ENCODE results near the gene TMEM131L.
"Not testable (repeated sequence)": the region's sequence is repeated elsewhere in the genome, so short reads cannot be mapped to it uniquely, and the experiment has no call there.

The TMEM131L gene

GRCh38 chr4:153466949-153467896 lies 1.1 kb downstream of the TMEM131L start:
- no CpG with 5 or more reads among the region's 43 CpGs for WGBS (ENCODE audit: insufficient coverage, insufficient read length)
- DNase-seq (ENCODE audit: low read depth, low spot score): no peak
- H3K27ac ChIP-seq (ENCODE audit: low read length): no peak overlapping the region
- H3K36me3 ChIP-seq (ENCODE audit: control insufficient read depth, insufficient read depth, low read length): no peaks in the 10 kb centered on the region
- 0 out of 2 replicates have a peak, but pooled peaks cover 1% of the 10 kb centered on the region for H3K4me1 ChIP-seq (ENCODE audit: control insufficient read depth, insufficient read depth, low read length)
- no peaks in the 10 kb centered on the region for H3K27me3 ChIP-seq (ENCODE audit: control insufficient read depth, insufficient read depth, low read length)
- H3K9me3 ChIP-seq (ENCODE audit: control insufficient read depth, insufficient read depth, low read length): no peaks in the 10 kb centered on the region
- H3K4me3 ChIP-seq (ENCODE audit: low read length): peak overlapping the region; percentile 82

- Histone ChIP-seq H3K4me1 (ENCODE audit: control insufficient read depth, insufficient read depth, low read length) (0 out of 2 replicates have a peak, but pooled peaks cover 1% of the 10 kb centered on the region), H3K27ac (ENCODE audit: low read length) (no peak overlapping the region), H3K9me3 (ENCODE audit: control insufficient read depth, insufficient read depth, low read length) (no peaks in the 10 kb centered on the region), H3K27me3 (ENCODE audit: control insufficient read depth, insufficient read depth, low read length) (no peaks in the 10 kb centered on the region), H3K4me3 (ENCODE audit: low read length) (no peak overlapping the region), H3K36me3 (ENCODE audit: control insufficient read depth, insufficient read depth, low read length) (no peaks in the 10 kb centered on the region)
- no peak for DNase-seq (ENCODE audit: low read depth, low spot score)
- WGBS (ENCODE audit: insufficient coverage, insufficient read length): no CpG with 5 or more reads among the region's 4 CpGs
These were observed 1.7 kb downstream of the TMEM131L start for GRCh38 chr4:153467897-153468262.

GRCh38 chr4:153468587-153468986 lies 2.4 kb downstream of the TMEM131L start:
- 100% methylated on average over 1 of the region's 1 CpG for WGBS (ENCODE audit: insufficient coverage, insufficient read length)

GRCh38 chr4:153469031-153469430 lies 2.9 kb downstream of the TMEM131L start:
- Histone ChIP-seq H3K4me3 (ENCODE audit: low read length) (no peak overlapping the region), H3K4me1 (ENCODE audit: control insufficient read depth, insufficient read depth, low read length) (0 out of 2 replicates have a peak, but pooled peaks cover 1% of the 10 kb centered on the region), H3K27me3 (ENCODE audit: control insufficient read depth, insufficient read depth, low read length) (no peaks in the 10 kb centered on the region), H3K36me3 (ENCODE audit: control insufficient read depth, insufficient read depth, low read length) (no peaks in the 10 kb centered on the region), H3K27ac (ENCODE audit: low read length) (no peak overlapping the region), H3K9me3 (ENCODE audit: control insufficient read depth, insufficient read depth, low read length) (no peaks in the 10 kb centered on the region)
- WGBS (ENCODE audit: insufficient coverage, insufficient read length): no CpG with 5 or more reads among the region's 2 CpGs
- DNase-seq (ENCODE audit: low read depth, low spot score): no peak

More at GRCh38 chr4:153468587-153468986, 2.4 kb downstream of the TMEM131L start:
- H3K36me3 ChIP-seq (ENCODE audit: control insufficient read depth, insufficient read depth, low read length): no peaks in the 10 kb centered on the region
- H3K27ac ChIP-seq (ENCODE audit: low read length): no peak overlapping the region
- H3K9me3 ChIP-seq (ENCODE audit: control insufficient read depth, insufficient read depth, low read length): no peaks in the 10 kb centered on the region
- 0 out of 2 replicates have a peak, but pooled peaks cover 1% of the 10 kb centered on the region for H3K4me1 ChIP-seq (ENCODE audit: control insufficient read depth, insufficient read depth, low read length)
- no peak for DNase-seq (ENCODE audit: low read depth, low spot score)
- no peak overlapping the region for H3K4me3 ChIP-seq (ENCODE audit: low read length)
- H3K27me3 ChIP-seq (ENCODE audit: control insufficient read depth, insufficient read depth, low read length): no peaks in the 10 kb centered on the region

GRCh38 chr4:153471071-153471697 lies 5.0 kb downstream of the TMEM131L start:
- H3K4me1 ChIP-seq (ENCODE audit: control insufficient read depth, insufficient read depth, low read length); H3K27me3 ChIP-seq (ENCODE audit: control insufficient read depth, insufficient read depth, low read length); H3K27ac ChIP-seq (ENCODE audit: low read length); H3K36me3 ChIP-seq (ENCODE audit: control insufficient read depth, insufficient read depth, low read length); H3K4me3 ChIP-seq (ENCODE audit: low read length); H3K9me3 ChIP-seq (ENCODE audit: control insufficient read depth, insufficient read depth, low read length); DNase-seq (ENCODE audit: low read depth, low spot score): not testable (repeated sequence)
- WGBS (ENCODE audit: insufficient coverage, insufficient read length): no CpG with 5 or more reads among the region's 9 CpGs

- H3K36me3 ChIP-seq (ENCODE audit: control insufficient read depth, insufficient read depth, low read length): no peaks in the 10 kb centered on the region
- no peaks in the 10 kb centered on the region for H3K27me3 ChIP-seq (ENCODE audit: control insufficient read depth, insufficient read depth, low read length)
- H3K9me3 ChIP-seq (ENCODE audit: control insufficient read depth, insufficient read depth, low read length): no peaks in the 10 kb centered on the region
- WGBS (ENCODE audit: insufficient coverage, insufficient read length): no CpG with 5 or more reads among the region's 5 CpGs
- H3K27ac ChIP-seq (ENCODE audit: low read length): no peak overlapping the region
- no peak overlapping the region for H3K4me3 ChIP-seq (ENCODE audit: low read length)
- DNase-seq (ENCODE audit: low read depth, low spot score): no peak
- 0 out of 2 replicates have a peak, but pooled peaks cover 1% of the 10 kb centered on the region for H3K4me1 ChIP-seq (ENCODE audit: control insufficient read depth, insufficient read depth, low read length)
These were observed 5.5 kb downstream of the TMEM131L start for GRCh38 chr4:153471698-153472093.

GRCh38 chr4:153472122-153473037 lies 6.2 kb downstream of the TMEM131L start:
- Histone ChIP-seq H3K9me3 (ENCODE audit: control insufficient read depth, insufficient read depth, low read length) (no peaks in the 10 kb centered on the region), H3K27ac (ENCODE audit: low read length) (no peak overlapping the region)

GRCh38 chr4:153474251-153474650 lies 8.1 kb downstream of the TMEM131L start:
- H3K4me3 ChIP-seq (ENCODE audit: low read length): no peak overlapping the region
- no peaks in the 10 kb centered on the region for H3K4me1 ChIP-seq (ENCODE audit: control insufficient read depth, insufficient read depth, low read length)
- H3K27me3 ChIP-seq (ENCODE audit: control insufficient read depth, insufficient read depth, low read length): no peaks in the 10 kb centered on the region
- no peak overlapping the region for H3K27ac ChIP-seq (ENCODE audit: low read length)
- no peak for DNase-seq (ENCODE audit: low read depth, low spot score)
- 100% methylated on average over 1 of the region's 4 CpGs for WGBS (ENCODE audit: insufficient coverage, insufficient read length)
- no peaks in the 10 kb centered on the region for H3K9me3 ChIP-seq (ENCODE audit: control insufficient read depth, insufficient read depth, low read length)
- H3K36me3 ChIP-seq (ENCODE audit: control insufficient read depth, insufficient read depth, low read length): no peaks in the 10 kb centered on the region

More at GRCh38 chr4:153472122-153473037, 6.2 kb downstream of the TMEM131L start:
- Histone ChIP-seq H3K27me3 (ENCODE audit: control insufficient read depth, insufficient read depth, low read length) (no peaks in the 10 kb centered on the region), H3K4me3 (ENCODE audit: low read length) (no peak overlapping the region), H3K36me3 (ENCODE audit: control insufficient read depth, insufficient read depth, low read length) (no peaks in the 10 kb centered on the region), H3K4me1 (ENCODE audit: control insufficient read depth, insufficient read depth, low read length) (0 out of 2 replicates have a peak, but pooled peaks cover under 1% of the 10 kb centered on the region)
- WGBS (ENCODE audit: insufficient coverage, insufficient read length): 100% methylated on average over 2 of the region's 5 CpGs
- DNase-seq (ENCODE audit: low read depth, low spot score): no peak

- no peak overlapping the region for H3K4me3 ChIP-seq (ENCODE audit: low read length)
- H3K36me3 ChIP-seq (ENCODE audit: control insufficient read depth, insufficient read depth, low read length): no peaks in the 10 kb centered on the region
- no peak for DNase-seq (ENCODE audit: low read depth, low spot score)
- H3K9me3 ChIP-seq (ENCODE audit: control insufficient read depth, insufficient read depth, low read length): no peaks in the 10 kb centered on the region
- WGBS (ENCODE audit: insufficient coverage, insufficient read length): 100% methylated on average over 1 of the region's 8 CpGs
- no peaks in the 10 kb centered on the region for H3K4me1 ChIP-seq (ENCODE audit: control insufficient read depth, insufficient read depth, low read length)
- H3K27ac ChIP-seq (ENCODE audit: low read length): no peak overlapping the region
- H3K27me3 ChIP-seq (ENCODE audit: control insufficient read depth, insufficient read depth, low read length): no peaks in the 10 kb centered on the region
These were observed 10.8 kb downstream of the TMEM131L start for GRCh38 chr4:153476829-153477574.
